Smooth muscle cell (in vitro differentiated cells): Measurements from ENCODE around the gene FMN2. TPM values are rescaled to one million over a fixed set of nuclear protein-coding genes. Genes with fewer than 3 reads are reported as not detected.
A peak's percentile ranks its signal among the peaks of the same experiment; 100 is the strongest.

ENCODE experiments used
- DNase-seq: peaks from one replicate; lab custom pipeline; 2025; ENCODE audit not compliant: unreplicated experiment; lab: John Stamatoyannopoulos, UW
- H2AFZ ChIP-seq: fragments of 200-600 bp; sonication (generic); 2 replicates; pipeline ENCODE4 v1.6.0; 2016; ENCODE audit warnings: antibody characterized with exemption, low read depth, mild to moderate bottlenecking
- H3F3A ChIP-seq: fragments of 200-600 bp; sonication (generic); 2 replicates; pipeline ENCODE4 v1.6.0; 2017; ENCODE audit warnings: antibody characterized with exemption, low read depth
- H3K27ac ChIP-seq: fragments of 200-600 bp; sonication (generic); 2 replicates; pipeline ENCODE4 v1.5.1; 2016; ENCODE audit warnings: low read depth, mild to moderate bottlenecking
- H3K27me3 ChIP-seq: fragments of 200-600 bp; sonication (generic); 2 replicates; pipeline ENCODE4 v1.6.1; 2016; ENCODE audit warnings: low read depth, mild to moderate bottlenecking
- H3K36me3 ChIP-seq: fragments of 200-600 bp; sonication (generic); 2 replicates; pipeline ENCODE4 v1.5.1; 2016; ENCODE audit warnings: low read depth
- H3K4me1 ChIP-seq: fragments of 200-600 bp; sonication (generic); 2 replicates; pipeline ENCODE4 v1.5.1; 2016; ENCODE audit warnings: low read depth
- H3K4me2 ChIP-seq: fragments of 200-600 bp; sonication (generic); 2 replicates; pipeline ENCODE4 v1.6.0; 2016; ENCODE audit warnings: mild to moderate bottlenecking
- H3K4me3 ChIP-seq: fragments of 200-600 bp; sonication (generic); 2 replicates; pipeline ENCODE4 v1.5.1; 2016; ENCODE audit warnings: mild to moderate bottlenecking
- H3K79me2 ChIP-seq: fragments of 200-600 bp; sonication (generic); 2 replicates; pipeline ENCODE4 v1.6.0; 2016; ENCODE audit warnings: low read depth, mild to moderate bottlenecking
- H3K9ac ChIP-seq: fragments of 200-600 bp; sonication (generic); 2 replicates; pipeline ENCODE4 v1.6.0; 2016; ENCODE audit warnings: low read depth
- H3K9me3 ChIP-seq: fragments of 200-600 bp; sonication (generic); replicated peaks from 2 replicates; pipeline ENCODE4 v1.5.1; 2016; ENCODE audit warnings: low read depth
- H4K20me1 ChIP-seq: fragments of 200-600 bp; sonication (generic); 2 replicates; pipeline ENCODE4 v1.6.0; 2016; ENCODE audit warnings: low read depth
- WGBS: methylation state at CpG from one replicate; pipeline ENCODE4 v1.1.7; 2016; ENCODE audit warnings: low lambda C conversion rate; 5-methylcytosine and 5-hydroxymethylcytosine counted together
- polyA plus RNA-seq: library from polyadenylated mRNA; unstranded; fragments of >200 nt; fragmentation: Nextera tagmentation; extraction: Ambion mirVana; gene quantifications from 2 replicates; pipeline ENCODE4 v1.2.1, GENCODE V29; 2016
- total RNA-seq: library from RNA; depleted of rRNA; stranded (reverse); fragments of >200 nt; gene quantifications from 2 replicates; pipeline ENCODE4 v1.2.3, GENCODE V29; 2014
- TF ChIP-seq, protein P1 (sequence below): fragments of 200-600 bp; sonication (generic); IDR thresholded peaks from 2 replicates; pipeline ENCODE4 v1.5.1; 2017; ENCODE audit warnings: borderline replicate concordance, mild to moderate bottlenecking, antibody characterized with exemption; ENCODE audit not compliant: insufficient read depth, poor library complexity, severe bottlenecking

Gene FMN2
- total and polyA plus RNA-seq, 2 experiments from 2014 or later, result 1.9 to 6.2 TPM

DNA sequence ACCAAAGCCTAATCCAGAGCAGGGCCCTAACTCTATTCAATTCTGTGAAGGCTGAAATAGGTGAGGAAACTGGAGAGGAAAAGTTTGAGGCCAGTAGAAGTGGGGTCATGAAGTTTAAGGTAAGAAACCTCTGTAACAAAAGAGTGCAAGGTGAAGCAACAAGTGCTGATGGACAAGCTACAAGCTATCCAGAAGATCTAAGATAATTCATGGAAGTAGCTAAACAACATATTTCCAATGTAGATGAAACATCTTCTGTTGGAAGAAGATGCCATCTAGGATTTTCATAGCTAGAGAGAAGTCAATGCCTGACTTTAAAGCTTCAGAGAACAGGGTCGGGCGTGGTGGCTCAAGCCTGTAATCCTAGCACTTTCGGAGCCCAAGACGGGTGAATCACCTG, 302.7 kb downstream of the FMN2 start:
- WGBS, result 99% methylated on average over 4 of the region's 4 CpGs
- Histone ChIP-seq H2AFZ (no peak overlapping the region), H3K27me3 (no peaks in the 10 kb centered on the region), H3F3A (peaks cover 8% of the 10 kb centered on the region), H3K36me3 (no peaks in the 10 kb centered on the region), H3K4me3 (no peak overlapping the region), H3K4me1 (peaks cover 9% of the 10 kb centered on the region), H4K20me1 (no peaks in the 10 kb centered on the region), H3K4me2 (no peak overlapping the region), H3K9ac (no peak overlapping the region), H3K9me3 (no peaks in the 10 kb centered on the region), H3K27ac (no peak overlapping the region), H3K79me2 (no peaks in the 10 kb centered on the region)
- no peak for DNase-seq
- TF ChIP-seq, protein P1, sequence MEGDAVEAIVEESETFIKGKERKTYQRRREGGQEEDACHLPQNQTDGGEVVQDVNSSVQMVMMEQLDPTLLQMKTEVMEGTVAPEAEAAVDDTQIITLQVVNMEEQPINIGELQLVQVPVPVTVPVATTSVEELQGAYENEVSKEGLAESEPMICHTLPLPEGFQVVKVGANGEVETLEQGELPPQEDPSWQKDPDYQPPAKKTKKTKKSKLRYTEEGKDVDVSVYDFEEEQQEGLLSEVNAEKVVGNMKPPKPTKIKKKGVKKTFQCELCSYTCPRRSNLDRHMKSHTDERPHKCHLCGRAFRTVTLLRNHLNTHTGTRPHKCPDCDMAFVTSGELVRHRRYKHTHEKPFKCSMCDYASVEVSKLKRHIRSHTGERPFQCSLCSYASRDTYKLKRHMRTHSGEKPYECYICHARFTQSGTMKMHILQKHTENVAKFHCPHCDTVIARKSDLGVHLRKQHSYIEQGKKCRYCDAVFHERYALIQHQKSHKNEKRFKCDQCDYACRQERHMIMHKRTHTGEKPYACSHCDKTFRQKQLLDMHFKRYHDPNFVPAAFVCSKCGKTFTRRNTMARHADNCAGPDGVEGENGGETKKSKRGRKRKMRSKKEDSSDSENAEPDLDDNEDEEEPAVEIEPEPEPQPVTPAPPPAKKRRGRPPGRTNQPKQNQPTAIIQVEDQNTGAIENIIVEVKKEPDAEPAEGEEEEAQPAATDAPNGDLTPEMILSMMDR, result no peak

DNA sequence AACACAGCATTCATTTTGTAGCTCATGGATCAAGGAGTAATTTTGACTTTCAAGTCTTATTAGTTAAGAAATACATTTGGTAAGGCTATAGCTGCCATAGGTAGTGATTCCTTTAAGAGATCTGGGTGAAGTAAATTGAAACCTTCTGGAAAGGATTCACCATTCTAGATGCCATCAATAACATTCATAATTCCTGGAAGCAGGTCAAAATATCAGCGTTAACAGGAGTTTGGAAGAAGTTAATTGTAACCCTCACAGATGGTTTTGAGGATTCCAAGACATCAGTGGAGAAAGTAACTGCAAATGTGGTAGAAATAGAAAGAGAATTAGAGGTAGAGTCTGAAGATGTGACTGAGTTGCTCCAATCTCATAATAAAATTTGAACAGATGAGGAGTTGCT, 303.7 kb downstream of the FMN2 start:
- Histone ChIP-seq H3K9ac (no peak overlapping the region), H2AFZ (no peak overlapping the region), H3K27ac (no peak overlapping the region), H3K79me2 (no peaks in the 10 kb centered on the region), H3K4me2 (peak overlapping the region; percentile 10), H3K9me3 (no peaks in the 10 kb centered on the region), H4K20me1 (no peaks in the 10 kb centered on the region), H3F3A (peaks cover 8% of the 10 kb centered on the region), H3K27me3 (no peaks in the 10 kb centered on the region), H3K36me3 (no peaks in the 10 kb centered on the region), H3K4me3 (no peak overlapping the region), H3K4me1 (peaks cover 13% of the 10 kb centered on the region)
- DNase-seq, result no peak
- 94% methylated on average over 1 of the region's 1 CpG for WGBS
- TF ChIP-seq, protein P1, result no peak

DNA sequence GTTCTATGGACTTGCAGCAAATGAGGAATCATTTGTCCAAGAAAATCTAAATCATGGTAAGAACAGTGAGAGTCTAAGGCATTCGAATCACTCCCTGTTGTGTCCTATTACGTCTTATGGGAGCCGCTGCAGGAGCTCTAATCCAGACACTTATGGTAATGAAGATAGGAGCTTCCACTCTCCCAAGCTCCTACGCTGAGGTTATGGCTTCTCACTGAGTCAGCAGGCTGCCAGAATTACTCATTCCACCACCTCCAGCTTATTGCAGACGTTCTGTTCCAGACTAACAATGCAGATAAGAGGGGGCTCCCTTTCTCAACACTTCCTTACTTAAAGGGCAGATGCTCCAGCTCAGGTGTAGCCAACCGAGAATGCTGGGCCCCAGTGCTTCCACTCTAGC, 307.7 kb downstream of the FMN2 start:
- Histone ChIP-seq H3F3A (peaks cover 17% of the 10 kb centered on the region), H3K9me3 (no peaks in the 10 kb centered on the region), H3K27me3 (no peaks in the 10 kb centered on the region), H3K4me1 (peaks cover 22% of the 10 kb centered on the region), H3K4me3 (no peak overlapping the region), H2AFZ (no peak overlapping the region), H4K20me1 (no peaks in the 10 kb centered on the region), H3K79me2 (no peaks in the 10 kb centered on the region), H3K4me2 (peak overlapping the region; percentile 74), H3K9ac (peak overlapping the region; percentile 45), H3K36me3 (no peaks in the 10 kb centered on the region), H3K27ac (peak overlapping the region; percentile 89)
- DNase-seq, result no peak
- under 1% methylated on average over 6 of the region's 6 CpGs for WGBS
- TF ChIP-seq, protein P1, result no peak

DNA sequence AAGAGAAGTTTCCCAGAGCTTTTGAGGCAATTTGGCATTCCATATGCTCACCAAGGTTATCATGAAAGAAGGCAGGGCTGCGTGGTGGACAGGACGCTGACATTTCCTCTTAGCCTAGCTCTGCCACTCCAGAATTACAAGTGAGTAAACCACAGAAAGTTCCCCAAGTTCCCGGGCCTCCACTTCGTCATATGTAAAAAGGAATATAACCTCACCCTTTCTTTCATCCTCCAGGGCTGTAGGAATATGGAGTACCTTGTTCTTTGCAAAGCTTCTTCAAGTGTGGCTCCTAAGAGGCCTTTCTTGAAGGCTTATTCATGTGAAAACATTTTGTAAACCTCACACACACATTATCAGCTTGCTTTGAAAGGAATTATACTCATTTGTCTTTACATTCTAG, 310.0 kb downstream of the FMN2 start:
- peak overlapping the region; percentile 80 for H3K27ac ChIP-seq
- TF ChIP-seq, protein P1, result no peak
- H3K36me3 ChIP-seq, result no peaks in the 10 kb centered on the region
- H3K9me3 ChIP-seq, result no peaks in the 10 kb centered on the region
- H3K4me3 ChIP-seq, result no peak overlapping the region
- H3K79me2 ChIP-seq, result no peaks in the 10 kb centered on the region
- H3K4me2 ChIP-seq, result peak overlapping the region; percentile 48
- no peaks in the 10 kb centered on the region for H4K20me1 ChIP-seq
- H3F3A ChIP-seq, result peaks cover 17% of the 10 kb centered on the region
- peak overlapping the region; percentile 96 for H2AFZ ChIP-seq
- H3K4me1 ChIP-seq, result peaks cover 22% of the 10 kb centered on the region
- WGBS, result 19% methylated on average over 4 of the region's 4 CpGs
- DNase-seq, result no peak
- H3K27me3 ChIP-seq, result no peaks in the 10 kb centered on the region
- H3K9ac ChIP-seq, result no peak overlapping the region
